Activated CD8-positive, alpha-beta memory T cell treated with anti-CD3 and anti-CD28 coated beads for 36 hours (primary cell): ENCODE results near the gene TMPRSS5. TPM values are rescaled to one million over a fixed set of nuclear protein-coding genes. Genes with fewer than 3 reads are reported as not detected.
"Not testable (repeated sequence)": the region's sequence is repeated elsewhere in the genome, so short reads cannot be mapped to it uniquely, and the experiment has no call there.

Source experiments
- CTCF ChIA-PET: fragments of 350-600 bp; sonication (Branson Sonifier 250); formaldehyde crosslinking; loops from one replicate; lab custom pipeline; 2021; ENCODE audit warnings: antibody characterized with exemption; lab: Charles Lee
- POLR2A ChIA-PET: fragments of 350-600 bp; sonication (Branson Sonifier 250); formaldehyde crosslinking; loops from one replicate; lab custom pipeline; 2021; ENCODE audit warnings: antibody characterized with exemption; lab: Charles Lee
- total RNA-seq, 2 experiments: library from RNA; stranded (reverse); gene quantifications; one replicate each; pipeline ENCODE4 v1.2.3, GENCODE V29; 2021

TMPRSS5 gene
- total RNA-seq, 2 experiments from 2014 or later, result 0.25 to 0.65 TPM

GRCh38 chr11:113673550-113674396 is 32.3 kb downstream of the TMPRSS5 start:
- CTCF ChIA-PET, result no interaction called here
- POLR2A ChIA-PET, result no interaction called here

- POLR2A ChIA-PET, CTCF ChIA-PET: not testable (repeated sequence)
Measured at GRCh38 chr11:113671914-113672313, 34.2 kb downstream of the TMPRSS5 start.

GRCh38 chr11:113670831-113671215 is 35.3 kb downstream of the TMPRSS5 start:
- ChIA-PET POLR2A (no interaction called here), CTCF (no interaction called here)

GRCh38 chr11:113670149-113670830 is 35.8 kb downstream of the TMPRSS5 start:
- ChIA-PET CTCF (no interaction called here), POLR2A (no interaction called here)

- ChIA-PET POLR2A (no interaction called here), CTCF (no interaction called here)
Measured at GRCh38 chr11:113668255-113668654, 37.9 kb downstream of the TMPRSS5 start.

- CTCF ChIA-PET, result no interaction called here
- POLR2A ChIA-PET, result interaction anchor here (0.5 kb wide), 1 partner anchor 24 kb away, joined by 3 read pairs; no protein-coding TSS in a partner anchor
Measured at GRCh38 chr11:113667801-113668200, 38.3 kb downstream of the TMPRSS5 start.

- CTCF ChIA-PET, result no interaction called here
- POLR2A ChIA-PET, result no interaction called here
Measured at GRCh38 chr11:113666584-113666983, 39.5 kb downstream of the TMPRSS5 start.

- POLR2A ChIA-PET, result no interaction called here
- CTCF ChIA-PET, result no interaction called here
Measured at GRCh38 chr11:113664981-113665710, 41.0 kb downstream of the TMPRSS5 start.

GRCh38 chr11:113664069-113664980 is 41.8 kb downstream of the TMPRSS5 start:
- ChIA-PET CTCF (no interaction called here), POLR2A (no interaction called here)

- ChIA-PET CTCF (no interaction called here), POLR2A (no interaction called here)
Measured at GRCh38 chr11:113663567-113663966, 42.5 kb downstream of the TMPRSS5 start.

GRCh38 chr11:113655771-113656170 is 50.3 kb downstream of the TMPRSS5 start:
- CTCF ChIA-PET, result no interaction called here
- POLR2A ChIA-PET, result no interaction called here

- ChIA-PET POLR2A (no interaction called here), CTCF (no interaction called here)
Measured at GRCh38 chr11:113651023-113651422, 55.1 kb downstream of the TMPRSS5 start.

- ChIA-PET POLR2A (no interaction called here), CTCF (no interaction called here)
Measured at GRCh38 chr11:113649311-113649710, 56.8 kb downstream of the TMPRSS5 start.

- ChIA-PET CTCF (no interaction called here), POLR2A (no interaction called here)
Measured at GRCh38 chr11:113647856-113648255, 58.3 kb downstream of the TMPRSS5 start.

- ChIA-PET CTCF (no interaction called here), POLR2A (no interaction called here)
Measured at GRCh38 chr11:113647108-113647507, 59.0 kb downstream of the TMPRSS5 start.

GRCh38 chr11:113645593-113646349 is 60.3 kb downstream of the TMPRSS5 start:
- CTCF ChIA-PET, result no interaction called here
- POLR2A ChIA-PET, result no interaction called here

GRCh38 chr11:113644605-113645004 is 61.5 kb downstream of the TMPRSS5 start:
- CTCF ChIA-PET, result no interaction called here
- POLR2A ChIA-PET, result no interaction called here

GRCh38 chr11:113643701-113644100 is 62.4 kb downstream of the TMPRSS5 start:
- ChIA-PET CTCF (no interaction called here), POLR2A (no interaction called here)
